Measurements from ENCODE around the gene ADAM12.

DNA sequence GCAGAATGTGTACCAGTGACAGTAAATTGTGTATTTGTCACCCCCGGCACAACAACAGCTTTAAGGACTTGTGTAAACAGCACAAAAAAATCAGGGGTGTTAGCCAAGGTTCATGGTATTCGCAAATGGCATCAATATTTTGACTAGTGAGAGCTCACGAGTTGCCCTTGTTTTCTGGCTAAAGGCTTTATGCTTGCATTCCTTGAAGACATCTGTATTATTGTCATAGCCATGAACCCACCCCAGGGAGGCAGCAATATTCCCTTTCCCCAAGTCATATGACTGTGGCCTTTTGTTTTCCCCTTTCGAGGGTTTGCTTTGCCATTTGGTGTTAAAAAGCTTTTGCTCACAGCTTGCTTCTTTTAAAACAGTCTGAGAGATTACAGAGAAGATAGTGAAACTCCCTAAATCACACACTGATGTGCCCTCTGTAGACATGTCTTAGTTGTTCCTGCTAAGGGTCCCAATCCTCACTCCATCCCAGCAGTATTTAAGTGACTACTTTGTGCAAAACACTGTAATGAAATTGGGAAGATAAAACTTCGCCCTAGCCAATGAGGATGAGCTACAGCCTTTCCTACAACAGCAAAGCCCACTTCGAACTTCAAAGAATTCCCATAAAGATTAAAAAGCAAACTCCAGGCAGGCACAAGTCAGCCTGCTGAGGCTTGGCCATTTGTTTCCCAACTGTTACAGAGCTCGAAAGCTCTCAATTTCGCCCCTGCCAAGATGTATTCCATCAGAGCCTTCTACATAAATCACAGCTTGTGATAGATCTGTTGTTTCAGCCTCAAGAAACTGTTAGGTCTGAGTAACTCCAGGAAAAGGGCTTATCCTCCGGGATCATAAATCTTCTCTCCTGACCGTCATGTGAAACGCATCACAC, 172.3 kb downstream of the ADAM12 start:
- TF ChIP-seq, protein P1, sequence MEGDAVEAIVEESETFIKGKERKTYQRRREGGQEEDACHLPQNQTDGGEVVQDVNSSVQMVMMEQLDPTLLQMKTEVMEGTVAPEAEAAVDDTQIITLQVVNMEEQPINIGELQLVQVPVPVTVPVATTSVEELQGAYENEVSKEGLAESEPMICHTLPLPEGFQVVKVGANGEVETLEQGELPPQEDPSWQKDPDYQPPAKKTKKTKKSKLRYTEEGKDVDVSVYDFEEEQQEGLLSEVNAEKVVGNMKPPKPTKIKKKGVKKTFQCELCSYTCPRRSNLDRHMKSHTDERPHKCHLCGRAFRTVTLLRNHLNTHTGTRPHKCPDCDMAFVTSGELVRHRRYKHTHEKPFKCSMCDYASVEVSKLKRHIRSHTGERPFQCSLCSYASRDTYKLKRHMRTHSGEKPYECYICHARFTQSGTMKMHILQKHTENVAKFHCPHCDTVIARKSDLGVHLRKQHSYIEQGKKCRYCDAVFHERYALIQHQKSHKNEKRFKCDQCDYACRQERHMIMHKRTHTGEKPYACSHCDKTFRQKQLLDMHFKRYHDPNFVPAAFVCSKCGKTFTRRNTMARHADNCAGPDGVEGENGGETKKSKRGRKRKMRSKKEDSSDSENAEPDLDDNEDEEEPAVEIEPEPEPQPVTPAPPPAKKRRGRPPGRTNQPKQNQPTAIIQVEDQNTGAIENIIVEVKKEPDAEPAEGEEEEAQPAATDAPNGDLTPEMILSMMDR (IDR thresholded peaks at IDR 0.05; ENCODE audit: low read depth, low read length): no peak
- TF ChIP-seq EZH2phosphoT487 (IDR thresholded peaks at IDR 0.05; ENCODE audit: low read depth): no peak

Measured in OCI-LY3 (cell line).